Stimulated activated CD8-positive, alpha-beta memory T cell treated with anti-CD3 and anti-CD28 coated beads, Interleukin-12 subunit alpha, Interleukin-12 subunit beta, amount 100 ng/mL, for 4 hours (primary cell): ENCODE results near the gene CCDC85C.

Experiments used
- DNase-seq: peaks from one replicate; pipeline ENCODE4 v3.0.0-alpha.2; 2020; ENCODE audit warnings: low read depth

CCDC85C gene

GRCh38 chr14:99628887-99629618 lies 25.0 kb upstream of the CCDC85C start:
- DNase-seq = peak; percentile 23

DNA sequence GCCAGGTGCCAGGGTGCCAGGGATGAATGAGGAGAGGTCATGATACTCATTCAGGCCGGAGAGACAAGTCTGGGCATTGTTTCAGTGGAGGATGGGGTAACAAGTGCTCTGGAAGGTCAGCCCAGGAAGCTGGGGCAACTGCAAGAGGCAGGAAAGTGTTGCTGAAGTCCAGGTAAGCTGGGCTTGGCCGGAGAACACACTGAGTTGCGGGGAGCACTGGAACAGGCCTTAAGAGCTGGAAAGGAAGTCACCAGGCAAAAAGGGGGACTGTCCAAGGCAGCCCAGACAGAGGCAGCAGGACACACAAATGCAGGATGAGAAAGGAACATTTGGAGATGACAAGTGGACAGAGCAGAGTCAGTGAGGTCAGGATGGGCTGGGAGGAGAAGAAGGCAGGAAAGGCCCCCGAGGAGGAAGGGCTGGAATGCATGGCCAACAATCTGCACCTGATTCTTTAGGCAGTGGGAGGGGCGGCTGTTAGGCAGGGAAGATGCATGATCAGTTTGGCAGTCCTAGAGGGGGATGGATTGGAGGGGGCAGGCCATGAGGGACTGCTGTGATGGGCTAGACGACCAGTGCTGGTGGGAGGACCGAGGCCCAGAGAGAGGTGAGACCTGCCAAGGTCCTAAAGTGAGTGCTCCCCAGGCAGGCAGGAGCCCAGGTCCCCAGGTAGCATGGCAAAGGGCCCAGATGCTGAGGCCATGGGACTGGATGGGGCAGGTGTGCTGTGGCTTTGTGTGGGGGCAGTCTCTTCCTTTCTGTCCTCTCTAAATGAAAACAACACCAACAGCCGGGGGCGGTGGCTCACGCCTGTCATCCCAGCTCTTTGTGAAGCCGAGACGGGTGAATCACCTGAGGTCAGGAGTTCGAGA lies 23.7 kb upstream of the CCDC85C start:
- DNase-seq = no peak

DNA sequence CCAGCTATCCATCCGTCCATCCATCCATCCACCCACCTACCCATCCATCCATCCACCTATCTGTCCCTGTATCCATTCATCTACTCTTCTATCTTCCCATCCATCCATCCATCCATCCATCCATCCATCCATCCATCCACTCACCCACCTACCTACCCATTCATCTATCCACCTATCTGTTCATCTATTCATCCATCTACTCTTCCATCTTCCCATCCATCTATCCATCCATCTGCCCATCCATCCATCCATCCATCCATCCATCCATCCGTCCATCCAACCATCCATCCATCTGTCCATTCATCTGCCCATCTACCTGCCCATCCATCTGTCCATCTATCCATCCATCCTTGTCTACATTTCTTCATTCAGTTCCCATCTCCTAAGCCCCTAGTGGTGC lies 23.1 kb upstream of the CCDC85C start:
- DNase-seq = no peak

- DNase-seq = no peak
These were observed 22.1 kb upstream of the CCDC85C start for GRCh38 chr14:99626041-99626648.

GRCh38 chr14:99625476-99625875 lies 21.5 kb upstream of the CCDC85C start:
- DNase-seq = no peak

GRCh38 chr14:99624971-99625370 lies 21.0 kb upstream of the CCDC85C start:
- DNase-seq = no peak

GRCh38 chr14:99624024-99624423 lies 20.0 kb upstream of the CCDC85C start:
- no peak for DNase-seq

DNA sequence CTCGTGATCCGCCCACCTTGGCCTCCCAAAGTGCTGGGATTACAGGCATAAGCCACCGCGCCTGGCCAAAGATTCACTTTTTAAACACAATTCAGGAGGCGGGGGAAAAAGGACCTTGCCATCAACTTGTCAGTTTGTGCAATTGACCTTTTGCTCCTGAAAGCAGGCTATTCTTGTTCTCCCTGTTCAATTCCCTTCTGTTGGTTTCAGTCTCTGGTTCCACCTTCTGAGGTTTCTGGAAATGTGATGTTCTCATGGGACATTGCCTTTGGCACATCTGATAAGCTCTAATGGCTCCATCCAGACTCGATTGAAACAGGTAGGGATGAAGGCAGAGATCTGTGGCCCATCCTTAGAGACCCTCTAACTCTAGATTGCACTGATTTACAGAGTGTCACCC lies 17.9 kb upstream of the CCDC85C start:
- no peak for DNase-seq

GRCh38 chr14:99619835-99620834 lies 16.1 kb upstream of the CCDC85C start:
- no peak for DNase-seq

GRCh38 chr14:99616832-99617800 lies 13.1 kb upstream of the CCDC85C start:
- DNase-seq = no peak

GRCh38 chr14:99615497-99616157 lies 11.6 kb upstream of the CCDC85C start:
- DNase-seq = no peak

DNA sequence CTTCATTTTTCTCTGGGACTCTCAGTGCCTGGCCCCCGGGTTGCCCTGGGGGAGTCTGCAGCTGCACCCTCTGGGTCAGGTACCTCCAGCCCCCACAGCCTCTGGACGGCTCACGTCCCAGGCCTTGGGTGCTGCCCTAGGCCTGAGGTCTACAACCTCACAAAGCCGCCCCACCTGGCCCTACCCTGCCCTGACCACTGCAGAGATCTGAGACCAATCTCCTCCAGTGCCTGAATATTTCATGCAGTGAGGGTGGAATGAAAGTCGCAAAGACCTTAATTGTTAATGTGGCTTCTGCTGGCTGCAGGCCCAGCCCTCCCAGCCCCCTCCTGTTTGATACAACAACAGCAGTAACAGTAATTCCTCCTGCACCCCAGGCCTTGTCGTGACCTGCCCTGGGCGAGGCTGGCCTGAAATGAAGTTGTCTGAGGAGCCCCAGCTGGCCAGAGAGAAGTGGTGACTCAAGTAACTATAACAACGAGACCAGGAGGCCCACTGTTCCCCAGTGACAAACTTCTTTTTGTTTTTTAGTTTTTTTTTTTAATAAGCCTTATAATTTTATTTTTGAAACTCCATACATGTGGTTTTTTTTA lies 8.8 kb upstream of the CCDC85C start:
- no peak for DNase-seq

GRCh38 chr14:99612071-99612737 lies 8.2 kb upstream of the CCDC85C start:
- DNase-seq = no peak

DNA sequence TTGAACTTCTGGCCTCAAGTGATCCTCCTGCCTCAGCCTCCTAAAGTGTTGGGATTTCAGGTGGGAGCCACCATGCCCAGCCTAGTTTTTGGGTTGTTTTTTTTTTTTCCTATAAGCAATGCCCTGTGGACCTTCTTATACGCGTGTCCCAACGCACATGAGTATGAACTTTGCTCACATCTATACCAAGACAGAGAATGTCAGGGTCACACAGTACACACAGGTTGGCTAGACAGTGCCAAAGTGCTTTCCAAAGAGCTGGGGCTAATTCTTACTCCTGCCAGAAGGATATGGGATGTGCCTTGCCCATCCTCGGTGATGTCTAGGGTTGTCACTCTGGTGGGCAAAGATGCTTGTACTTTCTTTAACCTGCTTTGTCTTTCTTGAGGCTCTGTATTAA lies 7.6 kb upstream of the CCDC85C start:
- no peak for DNase-seq

GRCh38 chr14:99609245-99610170 lies 5.5 kb upstream of the CCDC85C start:
- DNase-seq = no peak

DNA sequence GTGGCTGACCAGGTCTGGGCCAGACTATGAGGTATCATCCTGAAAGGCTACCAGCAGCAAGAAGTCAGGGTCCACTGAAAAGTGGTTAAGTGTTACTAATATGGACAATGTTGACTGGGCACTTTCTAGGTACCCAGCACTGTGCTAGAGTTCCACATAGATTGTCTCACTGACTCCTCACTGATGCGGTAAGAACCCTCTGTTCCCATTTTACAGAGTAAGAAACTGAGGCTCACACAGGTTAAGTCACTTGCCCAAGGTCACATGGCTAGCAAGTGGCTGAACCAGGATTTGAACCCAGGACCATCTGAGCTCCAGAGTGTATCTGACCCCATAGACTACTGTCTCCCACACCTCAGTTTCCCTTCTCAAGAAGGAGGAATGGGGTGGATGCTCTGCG lies 4.6 kb upstream of the CCDC85C start:
- no peak for DNase-seq

GRCh38 chr14:99606359-99606758 lies 2.4 kb upstream of the CCDC85C start:
- DNase-seq = no peak
